ENCODE data around the gene UGT2B17. TPM values are rescaled to one million over a fixed set of nuclear protein-coding genes. Genes with fewer than 3 reads are reported as not detected.
"Not testable (repeated sequence)": the region's sequence is repeated elsewhere in the genome, so short reads cannot be mapped to it uniquely, and the experiment has no call there.

UGT2B17 gene
- total and polyA plus RNA-seq, 8 donors = 0.11 to 1.1 (median 0.42) TPM

GRCh38 chr4:68569466-68570121 is 6.5 kb downstream of the UGT2B17 start:
- no peak for TF ChIP-seq CTCF (IDR thresholded peaks at IDR 0.05)
- Histone ChIP-seq H3K27me3 (no peaks in the 10 kb centered on the region), H3K4me1 (no peaks in the 10 kb centered on the region), H3K9me3 (no peaks in the 10 kb centered on the region), H3K36me3 (no peaks in the 10 kb centered on the region), H3K4me3 (no peak overlapping the region), H3K27ac (no peak overlapping the region)
- intact Hi-C loops (cut with DNase I) = no loop called here
- ATAC-seq (no peak), DNase-seq (no peak), FAIRE-seq (no peak)
- WGBS, 2 donors = 97% methylated on average over 6 of the region's 7 CpGs; no CpG with 5 or more reads in 1 of the 2 donors

GRCh38 chr4:68569036-68569435 is 7.1 kb downstream of the UGT2B17 start:
- H3K4me1 ChIP-seq; intact Hi-C loops (cut with DNase I); DNase-seq; FAIRE-seq; H3K27ac ChIP-seq; H3K9me3 ChIP-seq; H3K27me3 ChIP-seq; H3K4me3 ChIP-seq; H3K36me3 ChIP-seq: not testable (repeated sequence)
- 71 to 93% methylated on average over 1 of the region's 1 CpG for WGBS, 2 donors
- ATAC-seq = peak in 1 of 4 donors; percentile 34

- intact Hi-C loops (cut with DNase I); H3K36me3 ChIP-seq; H3K27ac ChIP-seq; DNase-seq; H3K4me3 ChIP-seq; ATAC-seq; H3K27me3 ChIP-seq; H3K9me3 ChIP-seq; H3K4me1 ChIP-seq: not testable (repeated sequence)
- peak; percentile 78 for FAIRE-seq
- WGBS, 2 donors = 20% methylated on average over 4 of the region's 4 CpGs; no CpG with 5 or more reads in 1 of the 2 donors
These were observed 7.6 kb downstream of the UGT2B17 start for GRCh38 chr4:68568535-68568934.

GRCh38 chr4:68566364-68566763 is 9.8 kb downstream of the UGT2B17 start:
- ATAC-seq = peak in 2 of 4 donors; percentile 30 to 49
- intact Hi-C loops (cut with DNase I); H3K9me3 ChIP-seq; H3K27me3 ChIP-seq; H3K36me3 ChIP-seq; DNase-seq; H3K4me1 ChIP-seq; FAIRE-seq; H3K4me3 ChIP-seq; H3K27ac ChIP-seq: not testable (repeated sequence)
- 100% methylated on average over 1 of the region's 1 CpG; no CpG with 5 or more reads in 1 of the 2 donors for WGBS, 2 donors

GRCh38 chr4:68565082-68565481 is 11.0 kb downstream of the UGT2B17 start:
- FAIRE-seq; H3K9me3 ChIP-seq; H3K4me3 ChIP-seq; H3K36me3 ChIP-seq; DNase-seq; intact Hi-C loops (cut with DNase I); H3K4me1 ChIP-seq; H3K27ac ChIP-seq; ATAC-seq; H3K27me3 ChIP-seq: not testable (repeated sequence)
- WGBS, 2 donors = 100% methylated on average over 1 of the region's 1 CpG; no CpG with 5 or more reads in 1 of the 2 donors

- DNase-seq; intact Hi-C loops (cut with DNase I); H3K36me3 ChIP-seq; H3K27me3 ChIP-seq; ATAC-seq; H3K4me1 ChIP-seq; H3K4me3 ChIP-seq; H3K27ac ChIP-seq; H3K9me3 ChIP-seq: not testable (repeated sequence)
- WGBS, 2 donors = no CpG with 5 or more reads among the region's 1 CpG
- FAIRE-seq = peak; percentile 20
These were observed 15.6 kb downstream of the UGT2B17 start for GRCh38 chr4:68560364-68561070.

GRCh38 chr4:68553830-68554229 is 22.3 kb downstream of the UGT2B17 start:
- H3K4me3 ChIP-seq; ATAC-seq; H3K9me3 ChIP-seq; H3K27me3 ChIP-seq; DNase-seq; intact Hi-C loops (cut with DNase I); H3K27ac ChIP-seq; H3K36me3 ChIP-seq; H3K4me1 ChIP-seq; FAIRE-seq: not testable (repeated sequence)
- 82% methylated on average over 1 of the region's 1 CpG; no CpG with 5 or more reads in 1 of the 2 donors for WGBS, 2 donors

- 52% methylated on average over 5 of the region's 5 CpGs; no CpG with 5 or more reads in 1 of the 2 donors for WGBS, 2 donors
- FAIRE-seq = not testable (repeated sequence)
These were observed 23.0 kb downstream of the UGT2B17 start for GRCh38 chr4:68552818-68553811.

GRCh38 chr4:68542742-68543141 is 33.4 kb downstream of the UGT2B17 start:
- WGBS, 2 donors = 81% methylated on average over 13 of the region's 13 CpGs; no CpG with 5 or more reads in 1 of the 2 donors
- intact Hi-C loops (cut with DNase I); H3K27ac ChIP-seq; DNase-seq; H3K9me3 ChIP-seq; H3K27me3 ChIP-seq; H3K4me3 ChIP-seq; H3K36me3 ChIP-seq; ATAC-seq; FAIRE-seq; H3K4me1 ChIP-seq: not testable (repeated sequence)

More at GRCh38 chr4:68552818-68553811, 23.0 kb downstream of the UGT2B17 start:
- H3K9me3 ChIP-seq; ATAC-seq; H3K27ac ChIP-seq; H3K27me3 ChIP-seq; intact Hi-C loops (cut with DNase I); H3K4me1 ChIP-seq; H3K36me3 ChIP-seq; DNase-seq; H3K4me3 ChIP-seq: not testable (repeated sequence)
